ENCODE results near the gene NFYA. TPM values are rescaled to one million over a fixed set of nuclear protein-coding genes. Genes with fewer than 3 reads are reported as not detected.
"Not testable (repeated sequence)": the region's sequence is repeated elsewhere in the genome, so short reads cannot be mapped to it uniquely, and the experiment has no call there.

The NFYA gene
- total and polyA plus RNA-seq, 12 donors: 6.4 to 21.4 (median 13.7) TPM

GRCh38 chr6:41100871-41101287 lies 28.1 kb downstream of the NFYA start:
- Histone ChIP-seq H3K27ac (no peak overlapping the region), H3K4me3 (no peak overlapping the region), H3K9me3 (replicated peaks in 1 of 3) (no peaks in the 10 kb centered on the region), H3K27me3 (no peaks in the 10 kb centered on the region), H3K36me3 (replicated peaks in 1 of 2) (peaks cover 0 to 41% of the 10 kb centered on the region in 2 donors), H3K4me1 (replicated peaks in 1 of 2) (peaks cover 0 to 17% of the 10 kb centered on the region in 2 donors)
- peak in 1 of 7 donors; percentile 12 for DNase-seq
- TF ChIP-seq POLR2A (IDR thresholded peaks at IDR 0.05) (no peak), CTCF (IDR thresholded peaks at IDR 0.05) (no peak)
- intact Hi-C loops (cut with DNase I): no loop called here
- 75 to 90% (median 80%) methylated on average over 2 to 42 of the region's 42 CpGs for WGBS, 4 donors

- WGBS, 4 donors: 90 to 96% (median 93%) methylated on average over 3 of the region's 3 CpGs
- no peaks in the 10 kb centered on the region for H3K4me1 ChIP-seq (replicated peaks in 1 of 2)
These were observed 31.1 kb downstream of the NFYA start for GRCh38 chr6:41103847-41104246.

GRCh38 chr6:41111017-41111416 lies 38.2 kb downstream of the NFYA start:
- TF ChIP-seq POLR2A (IDR thresholded peaks at IDR 0.05): no peak
- TF ChIP-seq CTCF (IDR thresholded peaks at IDR 0.05): no peak
- intact Hi-C loops (cut with DNase I): no loop called here
- WGBS, 4 donors: 84 to 95% (median 92%) methylated on average over 3 of the region's 3 CpGs

More at GRCh38 chr6:41103847-41104246, 31.1 kb downstream of the NFYA start:
- H3K27ac ChIP-seq: no peak overlapping the region
- TF ChIP-seq POLR2A (IDR thresholded peaks at IDR 0.05): no peak
- no peak for TF ChIP-seq CTCF (IDR thresholded peaks at IDR 0.05)
- no peaks in the 10 kb centered on the region for H3K27me3 ChIP-seq
- DNase-seq: no peak
- H3K9me3 ChIP-seq (replicated peaks in 1 of 3): no peaks in the 10 kb centered on the region
- no peak overlapping the region for H3K4me3 ChIP-seq
- intact Hi-C loops (cut with DNase I): no loop called here
- H3K36me3 ChIP-seq (replicated peaks in 1 of 2): peaks cover 0 to 12% of the 10 kb centered on the region in 2 donors

GRCh38 chr6:41115027-41115426 lies 42.3 kb downstream of the NFYA start:
- H3K36me3 ChIP-seq (replicated peaks in 1 of 2); H3K27me3 ChIP-seq; H3K27ac ChIP-seq; H3K4me3 ChIP-seq; H3K4me1 ChIP-seq (replicated peaks in 1 of 2); intact Hi-C loops (cut with DNase I); DNase-seq; H3K9me3 ChIP-seq (replicated peaks in 1 of 3): not testable (repeated sequence)
- 84 to 100% (median 90%) methylated on average over 2 of the region's 2 CpGs for WGBS, 4 donors

More at GRCh38 chr6:41111017-41111416, 38.2 kb downstream of the NFYA start:
- Histone ChIP-seq H3K9me3 (replicated peaks in 1 of 3) (no peaks in the 10 kb centered on the region), H3K27ac (no peak overlapping the region), H3K27me3 (no peaks in the 10 kb centered on the region), H3K36me3 (replicated peaks in 1 of 2) (no peaks in the 10 kb centered on the region), H3K4me1 (replicated peaks in 1 of 2) (no peaks in the 10 kb centered on the region), H3K4me3 (no peak overlapping the region)
- no peak for DNase-seq

GRCh38 chr6:41119508-41119907 lies 46.7 kb downstream of the NFYA start:
- WGBS, 4 donors: 66 to 84% (median 75%) methylated on average over 1 of the region's 1 CpG
- no peak for DNase-seq

More at GRCh38 chr6:41119508-41119907, 46.7 kb downstream of the NFYA start:
- Histone ChIP-seq H3K27me3 (no peaks in the 10 kb centered on the region), H3K9me3 (replicated peaks in 1 of 3) (no peaks in the 10 kb centered on the region), H3K4me3 (no peak overlapping the region), H3K36me3 (replicated peaks in 1 of 2) (no peaks in the 10 kb centered on the region), H3K4me1 (replicated peaks in 1 of 2) (no peaks in the 10 kb centered on the region), H3K27ac (no peak overlapping the region)
- TF ChIP-seq POLR2A (IDR thresholded peaks at IDR 0.05) (no peak), CTCF (IDR thresholded peaks at IDR 0.05) (no peak)
- intact Hi-C loops (cut with DNase I): no loop called here
